KG1 (cell line): Measurements from ENCODE around the gene PRRT1B.
"Not testable (repeated sequence)": the region's sequence is repeated elsewhere in the genome, so short reads cannot be mapped to it uniquely, and the experiment has no call there.

ENCODE experiments used
- DNase-seq: peaks from one replicate; lab custom pipeline; 2025; lab: John Stamatoyannopoulos, UW

The PRRT1B gene

DNA sequence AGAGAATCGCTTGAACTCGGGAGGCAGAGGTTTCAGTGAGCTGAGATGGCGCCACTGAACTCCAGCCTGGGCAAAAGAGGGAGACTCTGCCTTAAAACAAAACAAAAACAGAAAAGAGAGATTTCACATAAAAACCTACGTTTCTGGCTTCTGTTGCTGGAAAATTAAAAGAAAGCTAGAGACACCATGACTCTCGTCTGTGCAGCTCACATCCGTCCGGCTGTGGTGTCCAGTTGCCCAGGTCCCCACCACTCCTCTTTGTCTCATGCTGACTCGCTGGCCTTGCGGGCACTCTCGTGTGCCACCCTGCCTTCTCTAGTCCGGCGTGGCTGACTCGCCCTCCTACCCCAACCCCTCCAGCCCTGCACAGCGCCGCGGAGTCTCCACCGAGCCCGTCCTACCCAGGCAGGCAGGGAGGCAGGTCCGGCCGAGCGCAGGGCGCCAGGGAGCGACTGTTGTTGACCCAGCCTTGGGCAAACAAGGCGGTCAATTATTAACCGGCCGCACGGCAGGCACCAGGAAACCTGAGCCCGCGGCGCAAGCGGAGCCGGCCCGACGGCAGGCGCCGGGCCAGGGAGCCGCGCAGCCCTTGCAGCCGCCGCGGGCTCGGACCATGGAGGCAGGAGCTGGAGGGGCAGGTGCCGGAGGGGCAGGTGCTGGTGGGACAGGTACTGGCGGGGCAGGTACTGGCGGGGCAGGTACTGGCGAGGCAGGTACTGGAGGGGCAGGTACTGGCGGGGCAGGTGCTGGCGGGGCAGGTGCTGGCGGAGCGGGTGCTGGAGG, at the start of gene PRRT1B:
Gene PRRT1B (plus strand): TSS at position 521 of the 783 bp plus-strand sequence. CDS start 93 bp downstream, at position 614.
- no peak for DNase-seq

- DNase-seq, result no peak
Measured at GRCh38 chr9:131495785-131496184, 49.5 kb upstream of the PRRT1B start.

DNA sequence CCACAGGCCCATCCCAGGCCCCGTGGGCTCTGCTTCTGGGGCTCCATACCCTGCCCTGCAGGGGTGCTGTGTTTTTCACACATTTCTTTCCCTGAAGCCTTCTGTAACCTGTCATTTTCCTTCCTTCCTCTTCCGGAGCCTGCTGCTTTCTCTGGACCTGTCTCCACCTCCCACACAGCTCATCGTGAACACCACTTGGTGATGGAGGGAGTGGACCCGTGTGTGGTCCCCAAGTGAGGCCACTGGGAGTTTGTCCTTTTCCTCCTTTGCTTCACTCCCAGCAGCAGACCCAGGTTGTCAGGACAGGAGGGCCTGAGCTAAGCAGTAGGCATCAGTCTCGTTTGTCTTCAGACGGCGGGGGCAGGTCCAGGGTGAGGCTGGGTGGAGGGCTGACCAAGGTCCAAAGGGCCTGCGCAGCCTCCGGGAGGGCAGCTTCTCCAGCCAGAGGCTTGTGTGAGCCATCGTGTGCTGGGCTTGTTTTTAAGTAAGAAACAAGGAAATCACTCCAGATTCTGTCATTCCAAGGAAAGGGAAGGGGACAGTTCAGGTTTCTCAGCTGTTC, 48.4 kb upstream of the PRRT1B start:
- no peak for DNase-seq

GRCh38 chr9:131499254-131499767, 46.0 kb upstream of the PRRT1B start:
- DNase-seq, result no peak

GRCh38 chr9:131500377-131500776, 44.9 kb upstream of the PRRT1B start:
- no peak for DNase-seq

GRCh38 chr9:131500939-131501541, 44.3 kb upstream of the PRRT1B start:
- no peak for DNase-seq

- DNase-seq, result peak; percentile 70
Measured at GRCh38 chr9:131502781-131503625, 42.3 kb upstream of the PRRT1B start, which contains the start of gene POMT1. POMT1 (plus strand) TSS chr9:131502918; CDS start chr9:131504219, 1,301 bp downstream.

GRCh38 chr9:131503626-131504465, 41.5 kb upstream of the PRRT1B start:
- DNase-seq, result peak; percentile 14

DNA sequence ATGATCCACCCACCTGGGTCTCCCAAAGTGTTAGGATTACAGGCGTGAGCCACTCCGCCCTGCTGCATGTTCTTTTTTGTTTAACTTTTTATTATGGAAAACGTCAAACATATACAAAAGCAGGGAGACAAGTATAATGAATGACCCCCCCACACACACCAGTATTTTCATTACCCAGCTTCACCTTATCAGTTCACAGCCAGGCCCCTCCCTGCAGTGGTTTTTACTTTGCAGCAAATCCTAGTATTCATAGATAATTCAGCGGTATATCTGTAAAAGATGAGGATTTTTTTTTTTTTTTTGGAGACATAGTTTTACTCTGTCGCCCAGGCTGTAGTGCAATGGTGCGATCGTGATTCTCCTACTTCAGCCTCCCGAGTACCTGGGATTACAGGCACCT, 40.3 kb upstream of the PRRT1B start:
- no peak for DNase-seq

DNA sequence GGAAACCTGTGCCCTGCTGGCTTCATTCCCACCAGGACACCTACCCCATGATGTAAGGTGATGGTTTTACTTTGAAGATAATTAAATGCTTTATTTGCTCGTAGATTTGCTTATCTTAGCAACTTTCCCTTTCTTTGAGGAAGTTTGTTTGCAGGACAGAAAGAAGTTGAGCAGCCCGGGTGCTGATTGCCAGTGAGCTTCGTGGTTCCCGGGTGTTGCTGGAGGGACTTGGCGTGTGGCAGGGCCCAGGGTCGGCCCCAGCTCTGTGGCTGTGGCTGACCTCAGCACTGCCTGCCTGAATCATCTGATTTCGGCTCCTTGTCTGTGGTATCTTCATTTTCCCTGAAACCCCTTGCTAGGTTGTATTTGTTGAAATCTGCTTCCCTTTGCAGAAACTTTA, 33.9 kb upstream of the PRRT1B start:
- no peak for DNase-seq

DNA sequence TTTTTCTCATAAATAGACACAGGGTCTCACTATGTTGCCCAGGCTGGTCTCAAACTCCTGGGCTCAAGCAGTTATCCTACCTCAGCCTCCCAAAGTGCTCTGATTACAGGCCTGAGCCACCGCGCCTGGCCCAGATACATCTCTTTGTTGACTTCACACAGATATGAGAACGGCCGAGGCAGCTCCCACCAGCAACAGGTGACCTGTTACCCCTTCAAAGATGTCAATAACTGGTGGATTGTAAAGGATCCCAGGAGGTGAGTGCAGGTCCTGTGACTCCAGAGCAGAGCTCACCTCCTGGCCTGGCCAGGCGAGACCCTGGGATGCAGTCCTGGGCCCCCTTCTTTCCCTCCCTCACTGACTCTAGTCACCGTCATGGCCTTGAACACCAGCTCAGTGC, 33.4 kb upstream of the PRRT1B start:
- DNase-seq, result no peak

GRCh38 chr9:131513177-131513576, 32.1 kb upstream of the PRRT1B start:
- no peak for DNase-seq

- DNase-seq, result not testable (repeated sequence)
Measured at GRCh38 chr9:131515559-131516031, 29.7 kb upstream of the PRRT1B start.

- no peak for DNase-seq
Measured at GRCh38 chr9:131516100-131516499, 29.2 kb upstream of the PRRT1B start.

- DNase-seq, result no peak
Measured at GRCh38 chr9:131516930-131517329, 28.4 kb upstream of the PRRT1B start.

DNA sequence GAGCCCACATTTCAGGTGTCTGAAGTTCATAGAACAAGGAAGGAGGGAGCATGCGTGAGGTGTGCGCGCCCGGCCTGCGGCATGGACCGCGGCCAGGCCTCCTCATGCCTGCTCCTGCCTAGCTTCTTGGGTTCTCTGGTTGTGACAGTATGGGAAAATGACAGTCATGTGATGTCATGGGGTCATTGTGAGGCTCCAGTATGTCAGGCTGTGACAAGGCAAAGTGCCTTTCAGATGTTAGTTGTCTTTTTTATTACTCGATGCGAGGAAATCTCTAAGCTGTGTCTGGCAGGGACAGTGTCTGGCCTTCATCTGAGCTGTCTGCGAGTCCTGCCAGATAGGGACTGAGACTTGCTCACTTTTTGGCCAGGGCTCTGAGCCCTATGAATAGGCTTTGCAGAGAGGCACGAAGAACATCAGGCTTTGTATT, 27.5 kb upstream of the PRRT1B start:
- DNase-seq, result no peak

DNA sequence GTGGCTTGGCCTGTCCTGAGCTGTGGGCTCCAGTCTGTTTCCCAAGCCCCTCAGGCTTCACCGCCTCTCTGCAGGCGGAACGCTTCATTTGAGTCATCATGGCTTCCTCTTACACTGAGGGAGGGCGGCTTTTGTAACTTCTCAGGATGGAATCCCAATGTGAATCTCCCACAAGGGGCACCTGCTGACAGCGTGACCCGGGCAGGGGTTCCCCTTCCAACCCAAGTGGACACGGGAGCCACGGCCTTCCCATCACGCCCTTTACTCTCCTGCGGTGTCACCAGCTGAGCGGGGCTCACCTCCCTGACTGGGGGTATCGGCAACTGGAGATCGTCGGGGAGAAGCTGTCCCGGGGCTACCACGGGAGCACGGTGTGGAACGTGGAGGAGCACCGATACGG, 26.8 kb upstream of the PRRT1B start:
- DNase-seq, result no peak

GRCh38 chr9:131520503-131520902, 24.8 kb upstream of the PRRT1B start:
- DNase-seq, result no peak

DNA sequence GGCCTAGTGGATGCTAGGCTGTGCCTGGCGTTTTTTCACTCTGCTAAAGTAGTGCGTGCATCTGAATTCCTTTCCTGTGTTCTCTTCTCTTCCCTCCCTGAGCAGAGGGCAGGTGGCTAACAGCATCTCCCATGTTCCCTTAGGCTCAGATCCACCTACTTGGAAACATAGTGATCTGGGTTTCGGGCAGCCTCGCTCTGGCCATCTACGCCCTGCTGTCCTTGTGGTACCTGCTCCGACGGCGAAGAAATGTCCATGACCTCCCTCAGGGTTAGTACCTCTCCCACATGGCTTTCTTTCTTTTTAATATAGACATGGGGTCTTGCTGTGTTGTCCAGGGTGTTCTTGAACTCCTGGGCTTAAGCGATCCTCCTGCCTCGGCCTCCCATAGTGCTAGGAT, 24.1 kb upstream of the PRRT1B start:
- no peak for DNase-seq

DNA sequence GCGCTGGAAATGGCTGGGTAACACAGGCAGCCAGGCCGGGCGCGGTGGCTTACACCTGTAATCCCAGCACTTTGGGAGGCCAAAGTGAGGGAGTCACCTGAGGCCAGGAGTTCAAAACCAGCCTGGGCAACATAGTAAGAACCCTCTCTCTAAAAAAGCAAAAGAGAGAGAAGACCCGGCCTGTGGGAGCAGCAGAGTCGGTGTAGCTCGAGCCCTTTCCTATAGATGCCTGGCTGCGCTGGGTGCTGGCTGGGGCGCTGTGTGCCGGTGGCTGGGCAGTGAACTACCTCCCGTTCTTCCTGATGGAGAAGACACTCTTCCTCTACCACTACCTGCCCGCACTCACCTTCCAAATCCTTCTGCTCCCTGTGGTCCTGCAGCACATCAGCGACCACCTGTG, 23.5 kb upstream of the PRRT1B start:
- DNase-seq, result no peak
